Activated CD8-positive, alpha-beta T cell treated with anti-CD3 and anti-CD28 coated beads, Interleukin-2, amount 10 ng/mL, durations not matched to agents 7 days and 5 days (primary cell): ENCODE results near the gene C4orf33. TPM values are rescaled to one million over a fixed set of nuclear protein-coding genes. Genes with fewer than 3 reads are reported as not detected.

ENCODE experiments used
- ATAC-seq: fragments of 150-1000 bp; cut with Tn5 transposase; one replicate; pipeline ENCODE4 v1.10.0; 2021; ENCODE audit warnings: moderate library complexity
- CTCF ChIA-PET: fragments of 350-600 bp; sonication (Branson Sonifier 250); formaldehyde crosslinking; loops from one replicate; lab custom pipeline; 2021; ENCODE audit warnings: antibody characterized with exemption; lab: Charles Lee
- POLR2A ChIA-PET: fragments of 350-600 bp; sonication (Branson Sonifier 250); formaldehyde crosslinking; loops from one replicate; lab custom pipeline; 2021; ENCODE audit warnings: antibody characterized with exemption; lab: Charles Lee
- DNase-seq: peaks from one replicate; pipeline ENCODE4 v3.0.0-alpha.2; 2020
- H3K27ac Mint-ChIP-seq: one replicate; pipeline ENCODE4 v1.8.0; 2021; ENCODE audit warnings: mild to moderate bottlenecking, mixed read lengths
- H3K27me3 Mint-ChIP-seq: one replicate; pipeline ENCODE4 v1.8.0; 2021; ENCODE audit warnings: low read depth, mixed read lengths
- H3K36me3 Mint-ChIP-seq: one replicate; pipeline ENCODE4 v1.8.0; 2021; ENCODE audit warnings: low read depth, mixed read lengths
- H3K4me1 Mint-ChIP-seq: one replicate; pipeline ENCODE4 v1.8.0; 2021; ENCODE audit warnings: low read depth, mixed read lengths
- H3K4me3 Mint-ChIP-seq: one replicate; pipeline ENCODE4 v1.8.0; 2021; ENCODE audit warnings: mild to moderate bottlenecking, mixed read lengths
- H3K9me3 Mint-ChIP-seq: one replicate; pipeline ENCODE4 v1.8.0; 2022; ENCODE audit warnings: mixed read lengths; ENCODE audit not compliant: insufficient read depth
- total RNA-seq, 2 experiments: library from RNA; stranded (reverse); gene quantifications; one replicate each; pipeline ENCODE4 v1.2.3, GENCODE V29; 2021

Gene C4orf33
- total RNA-seq, 2 experiments from 2014 or later: 20.3 to 22.0 TPM

GRCh38 chr4:129162450-129162849 lies 66.5 kb downstream of the C4orf33 start:
- no peak overlapping the region for H3K4me3 Mint-ChIP-seq

GRCh38 chr4:129163427-129163826 lies 67.5 kb downstream of the C4orf33 start:
- no peaks in the 10 kb centered on the region for H3K9me3 Mint-ChIP-seq
- ChIA-PET POLR2A (no interaction called here), CTCF (no interaction called here)
- ATAC-seq: no peak
- no peaks in the 10 kb centered on the region for H3K36me3 Mint-ChIP-seq
- DNase-seq: no peak
- no peak overlapping the region for H3K4me3 Mint-ChIP-seq
- peaks cover 11% of the 10 kb centered on the region for H3K27me3 Mint-ChIP-seq
- no peak overlapping the region for H3K27ac Mint-ChIP-seq
- peaks cover 8% of the 10 kb centered on the region for H3K4me1 Mint-ChIP-seq

More at GRCh38 chr4:129162450-129162849, 66.5 kb downstream of the C4orf33 start:
- DNase-seq (no peak), ATAC-seq (no peak)
- Mint-ChIP-seq H3K36me3 (no peaks in the 10 kb centered on the region), H3K4me1 (peaks cover 8% of the 10 kb centered on the region), H3K27ac (no peak overlapping the region), H3K9me3 (no peaks in the 10 kb centered on the region), H3K27me3 (peaks cover 7% of the 10 kb centered on the region)
- ChIA-PET POLR2A (no interaction called here), CTCF (no interaction called here)

GRCh38 chr4:129164243-129164642 lies 68.3 kb downstream of the C4orf33 start:
- no peak for DNase-seq
- Mint-ChIP-seq H3K36me3 (no peaks in the 10 kb centered on the region), H3K4me3 (no peak overlapping the region), H3K9me3 (no peaks in the 10 kb centered on the region), H3K4me1 (peaks cover 8% of the 10 kb centered on the region), H3K27ac (no peak overlapping the region), H3K27me3 (peaks cover 13% of the 10 kb centered on the region)
- no peak for ATAC-seq
- ChIA-PET CTCF (no interaction called here), POLR2A (no interaction called here)

Other genes starting within 250 kb of the C4orf33 start
- 10 to 100 TPM; 36.0 to 37.7 TPM for gene SCLT1, start 2.6 kb upstream of the C4orf33 start, total RNA-seq